Neural cell (in vitro differentiated cells): ENCODE data around the gene SLC6A3.

Source experiments
- CTCF ChIP-seq: fragments of 450-650 bp; IDR thresholded peaks from 2 replicates; pipeline ENCODE4 v1.5.1; 2014; ENCODE audit warnings: antibody characterized with exemption, mild to moderate bottlenecking, moderate library complexity; ENCODE audit not compliant: poor library complexity, severe bottlenecking
- EP300 ChIP-seq: fragments of 450-650 bp; conservative IDR thresholded peaks from 2 replicates; pipeline ENCODE4 v1.6.1; 2014; ENCODE audit warnings: antibody characterized with exemption, mild to moderate bottlenecking, moderate library complexity; ENCODE audit not compliant: poor library complexity, severe bottlenecking
- EZH2 ChIP-seq: fragments of 200-600, 300-800 bp; shearing (Covaris generic), sonication (generic); IDR thresholded peaks from 2 replicates; pipeline ENCODE4 v1.6.1; 2014; ENCODE audit warnings: antibody characterized with exemption, low read length, borderline replicate concordance, mild to moderate bottlenecking; ENCODE audit not compliant: insufficient read depth, poor library complexity, severe bottlenecking
- MXI1 ChIP-seq: fragments of 450-650 bp; conservative IDR thresholded peaks from 2 replicates; pipeline ENCODE4 v1.6.1; 2014; ENCODE audit warnings: antibody characterized with exemption, mild to moderate bottlenecking; ENCODE audit not compliant: poor library complexity, severe bottlenecking
- POLR2AphosphoS5 ChIP-seq: IDR thresholded peaks from 2 replicates; pipeline ENCODE4 v1.6.1; 2012
- RAD21 ChIP-seq: fragments of 450-650 bp; conservative IDR thresholded peaks from 2 replicates; pipeline ENCODE4 v1.6.1; 2014; ENCODE audit warnings: antibody characterized with exemption, mild to moderate bottlenecking, moderate library complexity
- REST ChIP-seq: IDR thresholded peaks from 2 replicates; pipeline ENCODE4 v1.6.1; 2012; ENCODE audit warnings: borderline replicate concordance
- TAF1 ChIP-seq: IDR thresholded peaks from 2 replicates; pipeline ENCODE4 v1.6.1; 2012; ENCODE audit warnings: low read depth

- TF ChIP-seq EZH2 (no peak), REST (no peak), EP300 (no peak), CTCF (no peak), TAF1 (no peak), POLR2AphosphoS5 (no peak), MXI1 (no peak), RAD21 (no peak)
Observed at GRCh38 chr5:1479066-1479465, 33.8 kb upstream of the SLC6A3 start.
